Stimulated activated naive B cell treated with anti-CD40 and anti-IgM and Interleukin-4, amounts not matched to agents 10 μg/mL and 1 μg/mL and 100 μg/mL, for 72 hours (primary cell): Measurements from ENCODE around the gene MGLL.

Experiments
- ATAC-seq, 2 donors: fragments of 150-1000 bp; cut with Tn5 transposase; replicated peaks; 2 replicates each; pipeline ENCODE4 v1.10.0; 2021; ENCODE audit warnings: moderate library complexity in 1 of 2
- DNase-seq: peaks from one replicate; pipeline ENCODE4 v3.0.0; 2021
- H3K27ac Mint-ChIP-seq: one replicate; pipeline ENCODE4 v1.8.0; 2022; ENCODE audit warnings: mild to moderate bottlenecking, mixed read lengths
- H3K27me3 Mint-ChIP-seq, 2 donors: one replicate each; pipeline ENCODE4 v1.8.0; 2022; ENCODE audit warnings: mixed read lengths in 2 of 2
- H3K36me3 Mint-ChIP-seq, 2 donors: one replicate each; pipeline ENCODE4 v1.8.0; 2022; ENCODE audit warnings: mixed read lengths in 2 of 2, mild to moderate bottlenecking in 1 of 2
- H3K4me1 Mint-ChIP-seq, 2 donors: one replicate each; pipeline ENCODE4 v1.8.0; 2022; ENCODE audit warnings: mixed read lengths in 2 of 2, mild to moderate bottlenecking in 1 of 2
- H3K4me3 Mint-ChIP-seq, 2 donors: one replicate each; pipeline ENCODE4 v1.8.0; 2022; ENCODE audit warnings: mild to moderate bottlenecking in 2 of 2, mixed read lengths in 2 of 2, moderate library complexity in 1 of 2
- H3K9me3 Mint-ChIP-seq, 2 donors: one replicate each; pipeline ENCODE4 v1.8.0; 2022; ENCODE audit warnings: mixed read lengths in 2 of 2, mild to moderate bottlenecking in 1 of 2

The MGLL gene

GRCh38 chr3:127786353-127787070 lies 35.8 kb downstream of the MGLL start:
- H3K27ac Mint-ChIP-seq, result no peak overlapping the region
- H3K4me3 Mint-ChIP-seq, result no peak overlapping the region
- no peak for DNase-seq
- H3K9me3 Mint-ChIP-seq, result no peaks in the 10 kb centered on the region
- peaks cover 21 to 50% of the 10 kb centered on the region in 2 donors for H3K4me1 Mint-ChIP-seq
- ATAC-seq, result no peak
- peaks cover 31% of the 10 kb centered on the region in 2 donors for H3K36me3 Mint-ChIP-seq
- H3K27me3 Mint-ChIP-seq, result peaks cover 5 to 7% of the 10 kb centered on the region in 2 donors

GRCh38 chr3:127785711-127786265 lies 36.5 kb downstream of the MGLL start:
- Mint-ChIP-seq H3K27me3 (peaks cover 5 to 7% of the 10 kb centered on the region in 2 donors), H3K4me1 (peaks cover 14 to 42% of the 10 kb centered on the region in 2 donors), H3K36me3 (peaks cover 29 to 32% of the 10 kb centered on the region in 2 donors), H3K9me3 (no peaks in the 10 kb centered on the region), H3K4me3 (no peak overlapping the region), H3K27ac (peak overlapping the region; percentile 86)
- DNase-seq (no peak), ATAC-seq (no peak)

- no peak for DNase-seq
- Mint-ChIP-seq H3K4me1 (peaks cover 9 to 39% of the 10 kb centered on the region in 2 donors), H3K27ac (peak overlapping the region; percentile 86), H3K36me3 (peaks cover 26 to 29% of the 10 kb centered on the region in 2 donors), H3K27me3 (peaks cover 5 to 7% of the 10 kb centered on the region in 2 donors), H3K9me3 (no peaks in the 10 kb centered on the region), H3K4me3 (peak overlapping the region in 1 of 2 donors; percentile 14)
- no peak for ATAC-seq
Measured at GRCh38 chr3:127784865-127785710, 37.2 kb downstream of the MGLL start.

- peak; percentile 38 to 44 for ATAC-seq
- DNase-seq, result no peak
- H3K36me3 Mint-ChIP-seq, result peaks cover 29 to 32% of the 10 kb centered on the region in 2 donors
- peaks cover 13 to 45% of the 10 kb centered on the region in 2 donors for H3K4me1 Mint-ChIP-seq
- H3K27me3 Mint-ChIP-seq, result peaks cover 5 to 7% of the 10 kb centered on the region in 2 donors
- H3K9me3 Mint-ChIP-seq, result peaks cover 0 to 3% of the 10 kb centered on the region in 2 donors
- H3K27ac Mint-ChIP-seq, result no peak overlapping the region
- H3K4me3 Mint-ChIP-seq, result no peak overlapping the region
Measured at GRCh38 chr3:127784283-127784682, 38.0 kb downstream of the MGLL start.

GRCh38 chr3:127783642-127784160 lies 38.6 kb downstream of the MGLL start:
- ATAC-seq, result no peak
- Mint-ChIP-seq H3K4me3 (no peak overlapping the region), H3K27ac (peak overlapping the region; percentile 37), H3K4me1 (peaks cover 13 to 39% of the 10 kb centered on the region in 2 donors), H3K27me3 (peaks cover 5 to 7% of the 10 kb centered on the region in 2 donors), H3K36me3 (peaks cover 29 to 30% of the 10 kb centered on the region in 2 donors), H3K9me3 (peaks cover 0 to 3% of the 10 kb centered on the region in 2 donors)
- DNase-seq, result no peak

- H3K36me3 Mint-ChIP-seq, result peaks cover 27 to 28% of the 10 kb centered on the region in 2 donors
- H3K4me3 Mint-ChIP-seq, result no peak overlapping the region
- peaks cover 15 to 38% of the 10 kb centered on the region in 2 donors for H3K4me1 Mint-ChIP-seq
- no peak overlapping the region for H3K27ac Mint-ChIP-seq
- DNase-seq (no peak), ATAC-seq (no peak)
- peaks cover 0 to 3% of the 10 kb centered on the region in 2 donors for H3K9me3 Mint-ChIP-seq
- H3K27me3 Mint-ChIP-seq, result peaks cover 5 to 7% of the 10 kb centered on the region in 2 donors
Measured at GRCh38 chr3:127783166-127783565, 39.1 kb downstream of the MGLL start.

GRCh38 chr3:127781411-127782001 lies 40.8 kb downstream of the MGLL start:
- Mint-ChIP-seq H3K36me3 (peaks cover 42 to 43% of the 10 kb centered on the region in 2 donors), H3K27ac (no peak overlapping the region), H3K9me3 (peaks cover 6 to 11% of the 10 kb centered on the region in 2 donors), H3K27me3 (peaks cover 5 to 7% of the 10 kb centered on the region in 2 donors), H3K4me3 (no peak overlapping the region), H3K4me1 (peaks cover 23 to 44% of the 10 kb centered on the region in 2 donors)
- DNase-seq, result no peak
- ATAC-seq, result no peak

- Mint-ChIP-seq H3K4me3 (no peak overlapping the region), H3K4me1 (peaks cover 27 to 45% of the 10 kb centered on the region in 2 donors), H3K36me3 (peaks cover 45 to 46% of the 10 kb centered on the region in 2 donors), H3K27me3 (peaks cover 5 to 7% of the 10 kb centered on the region in 2 donors), H3K9me3 (peaks cover 8 to 13% of the 10 kb centered on the region in 2 donors), H3K27ac (no peak overlapping the region)
- ATAC-seq (no peak), DNase-seq (no peak)
Measured at GRCh38 chr3:127780536-127781400, 41.5 kb downstream of the MGLL start.

- ATAC-seq, result peak; percentile 72 to 74
- peak overlapping the region; percentile 54 to 64 for H3K4me3 Mint-ChIP-seq
- peaks cover 0 to 1% of the 10 kb centered on the region in 2 donors for H3K27me3 Mint-ChIP-seq
- peak overlapping the region; percentile 90 for H3K27ac Mint-ChIP-seq
- peak; percentile 30 for DNase-seq
- H3K4me1 Mint-ChIP-seq, result peaks cover 29 to 45% of the 10 kb centered on the region in 2 donors
- H3K9me3 Mint-ChIP-seq, result peaks cover 8 to 13% of the 10 kb centered on the region in 2 donors
- H3K36me3 Mint-ChIP-seq, result peaks cover 37 to 41% of the 10 kb centered on the region in 2 donors
Measured at GRCh38 chr3:127779747-127780146, 42.6 kb downstream of the MGLL start.

GRCh38 chr3:127777921-127778656 lies 44.2 kb downstream of the MGLL start:
- Mint-ChIP-seq H3K4me3 (no peak overlapping the region), H3K36me3 (peaks cover 43 to 46% of the 10 kb centered on the region in 2 donors), H3K27ac (no peak overlapping the region), H3K27me3 (no peaks in the 10 kb centered on the region), H3K9me3 (peaks cover 8 to 13% of the 10 kb centered on the region in 2 donors), H3K4me1 (peaks cover 39 to 51% of the 10 kb centered on the region in 2 donors)
- DNase-seq (no peak), ATAC-seq (no peak)

- Mint-ChIP-seq H3K27ac (no peak overlapping the region), H3K36me3 (peaks cover 43 to 53% of the 10 kb centered on the region in 2 donors), H3K27me3 (no peaks in the 10 kb centered on the region), H3K9me3 (peaks cover 8 to 13% of the 10 kb centered on the region in 2 donors), H3K4me3 (no peak overlapping the region), H3K4me1 (peaks cover 41 to 58% of the 10 kb centered on the region in 2 donors)
- ATAC-seq, result no peak
- no peak for DNase-seq
Measured at GRCh38 chr3:127777332-127777731, 45.0 kb downstream of the MGLL start.

- Mint-ChIP-seq H3K4me1 (peaks cover 41 to 59% of the 10 kb centered on the region in 2 donors), H3K36me3 (peaks cover 40 to 50% of the 10 kb centered on the region in 2 donors), H3K4me3 (peak overlapping the region in 1 of 2 donors; percentile 46), H3K27ac (peak overlapping the region; percentile 90), H3K27me3 (no peaks in the 10 kb centered on the region), H3K9me3 (peaks cover 8 to 13% of the 10 kb centered on the region in 2 donors)
- no peak for ATAC-seq
- no peak for DNase-seq
Measured at GRCh38 chr3:127776347-127776746, 46.0 kb downstream of the MGLL start.
